Measurements from ENCODE around the gene MTHFD1L. TPM values are rescaled to one million over a fixed set of nuclear protein-coding genes. Genes with fewer than 3 reads are reported as not detected.
"Not testable (repeated sequence)": the region's sequence is repeated elsewhere in the genome, so short reads cannot be mapped to it uniquely, and the experiment has no call there.

MTHFD1L gene
- total RNA-seq, 3 donors from 2014 or later: 3.5 to 15.1 (median 11.0) TPM

DNA sequence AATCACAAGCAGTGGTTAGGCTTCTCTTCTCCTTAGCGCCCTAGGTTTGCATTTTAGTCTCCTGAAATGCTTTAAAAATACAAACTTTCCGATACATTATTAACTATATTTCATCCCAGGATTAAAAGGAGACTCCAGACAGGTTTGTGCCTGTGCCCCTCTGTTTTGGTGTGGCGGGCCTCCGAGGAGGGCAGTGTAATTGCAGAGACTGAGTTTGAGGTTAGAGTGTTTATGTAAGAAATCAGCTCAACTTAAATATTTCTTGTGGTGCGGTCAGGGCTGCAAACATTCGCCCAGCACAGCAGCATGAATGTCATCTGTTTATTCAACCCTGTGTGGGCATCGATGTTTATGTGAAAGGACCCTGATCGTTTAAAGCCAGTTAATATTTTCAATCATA, 243.9 kb downstream of the MTHFD1L start:
- intact Hi-C loops (cut with DNase I; ENCODE audit: low total_unique reads): no loop called here
- Histone ChIP-seq H3K9me3 (no peaks in the 10 kb centered on the region), H3K27ac (no peak overlapping the region), H3K27me3 (no peaks in the 10 kb centered on the region), H3K36me3 (no peaks in the 10 kb centered on the region), H3K4me1 (no peaks in the 10 kb centered on the region), H3K4me3 (no peak overlapping the region)
- TF ChIP-seq, protein P1, sequence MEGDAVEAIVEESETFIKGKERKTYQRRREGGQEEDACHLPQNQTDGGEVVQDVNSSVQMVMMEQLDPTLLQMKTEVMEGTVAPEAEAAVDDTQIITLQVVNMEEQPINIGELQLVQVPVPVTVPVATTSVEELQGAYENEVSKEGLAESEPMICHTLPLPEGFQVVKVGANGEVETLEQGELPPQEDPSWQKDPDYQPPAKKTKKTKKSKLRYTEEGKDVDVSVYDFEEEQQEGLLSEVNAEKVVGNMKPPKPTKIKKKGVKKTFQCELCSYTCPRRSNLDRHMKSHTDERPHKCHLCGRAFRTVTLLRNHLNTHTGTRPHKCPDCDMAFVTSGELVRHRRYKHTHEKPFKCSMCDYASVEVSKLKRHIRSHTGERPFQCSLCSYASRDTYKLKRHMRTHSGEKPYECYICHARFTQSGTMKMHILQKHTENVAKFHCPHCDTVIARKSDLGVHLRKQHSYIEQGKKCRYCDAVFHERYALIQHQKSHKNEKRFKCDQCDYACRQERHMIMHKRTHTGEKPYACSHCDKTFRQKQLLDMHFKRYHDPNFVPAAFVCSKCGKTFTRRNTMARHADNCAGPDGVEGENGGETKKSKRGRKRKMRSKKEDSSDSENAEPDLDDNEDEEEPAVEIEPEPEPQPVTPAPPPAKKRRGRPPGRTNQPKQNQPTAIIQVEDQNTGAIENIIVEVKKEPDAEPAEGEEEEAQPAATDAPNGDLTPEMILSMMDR (IDR thresholded peaks at IDR 0.05): no peak
- TF ChIP-seq POLR2AphosphoS5 (IDR thresholded peaks at IDR 0.05) (no peak), POLR2A (IDR thresholded peaks at IDR 0.05) (no peak)
- no peak for DNase-seq (ENCODE audit: low spot score in 2 of 2)

DNA sequence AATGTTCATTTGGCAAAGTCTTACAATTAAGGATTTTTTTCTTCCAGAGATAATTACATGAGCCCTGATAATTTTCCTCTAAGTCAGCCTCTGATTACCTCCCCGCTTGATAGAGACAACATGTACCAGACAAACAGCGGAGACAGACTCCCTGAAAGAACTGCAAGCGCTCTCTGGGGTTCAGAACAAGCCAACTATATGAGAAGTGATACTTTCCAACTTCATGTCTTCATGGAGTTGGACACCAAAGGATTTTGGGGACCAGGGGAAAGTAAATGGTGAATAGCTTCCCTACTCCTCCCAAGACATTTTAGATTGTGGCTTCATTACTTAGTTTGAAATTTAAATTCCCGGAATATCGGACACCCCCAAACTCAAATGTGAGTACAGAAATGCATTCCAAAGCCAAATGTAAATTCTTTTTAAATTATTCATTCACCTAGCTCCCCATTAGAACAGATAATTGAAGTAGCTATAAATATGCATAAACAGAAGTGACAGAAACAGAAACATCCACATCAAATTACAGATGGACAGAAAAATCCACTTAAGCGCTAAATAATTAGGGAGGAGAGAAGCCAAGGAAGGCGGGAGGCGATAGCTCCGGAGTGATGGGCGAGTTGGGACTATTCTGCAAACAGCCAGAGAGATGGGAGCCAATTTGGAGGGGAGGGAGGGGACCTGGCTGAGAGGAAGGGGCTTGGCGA, 244.5 kb downstream of the MTHFD1L start:
- H3K36me3 ChIP-seq: no peaks in the 10 kb centered on the region
- intact Hi-C loops (cut with DNase I; ENCODE audit: low total_unique reads): loop anchor here (2.0 kb wide), 1 partner anchor 65 kb away; no protein-coding TSS in a partner anchor
- H3K27ac ChIP-seq: no peak overlapping the region
- H3K4me1 ChIP-seq: no peaks in the 10 kb centered on the region
- DNase-seq (ENCODE audit: low spot score in 2 of 2): no peak
- no peak for TF ChIP-seq POLR2AphosphoS5 (IDR thresholded peaks at IDR 0.05)
- TF ChIP-seq, protein P1 (IDR thresholded peaks at IDR 0.05): no peak
- no peak for TF ChIP-seq POLR2A (IDR thresholded peaks at IDR 0.05)
- no peak overlapping the region for H3K4me3 ChIP-seq
- H3K9me3 ChIP-seq: no peaks in the 10 kb centered on the region
- H3K27me3 ChIP-seq: no peaks in the 10 kb centered on the region

DNA sequence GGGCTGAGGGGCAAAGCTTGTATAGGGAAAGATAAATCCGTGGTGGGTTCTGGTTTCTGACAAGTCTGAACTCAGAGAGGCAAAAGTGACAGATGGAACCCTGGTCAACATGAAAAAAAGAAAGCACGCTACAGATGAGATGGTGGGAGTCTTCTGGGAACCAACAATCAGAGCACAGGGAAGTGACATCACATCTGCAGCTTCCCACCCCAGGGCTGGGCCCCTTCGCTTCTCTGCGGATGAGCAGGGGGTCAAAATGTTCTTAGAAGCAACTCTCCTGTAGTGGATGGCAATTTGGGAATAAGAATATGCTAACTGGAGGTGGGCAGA, 245.0 kb downstream of the MTHFD1L start:
- Histone ChIP-seq H3K9me3 (no peaks in the 10 kb centered on the region), H3K36me3 (no peaks in the 10 kb centered on the region), H3K27ac (no peak overlapping the region), H3K27me3 (no peaks in the 10 kb centered on the region), H3K4me1 (no peaks in the 10 kb centered on the region), H3K4me3 (no peak overlapping the region)
- no peak for DNase-seq (ENCODE audit: low spot score in 2 of 2)
- TF ChIP-seq, protein P1 (IDR thresholded peaks at IDR 0.05): no peak
- no peak for TF ChIP-seq POLR2A (IDR thresholded peaks at IDR 0.05)
- no peak for TF ChIP-seq POLR2AphosphoS5 (IDR thresholded peaks at IDR 0.05)
- intact Hi-C loops (cut with DNase I; ENCODE audit: low total_unique reads): loop anchor here (2.0 kb wide), 1 partner anchor 66 kb away; no protein-coding TSS in a partner anchor

DNA sequence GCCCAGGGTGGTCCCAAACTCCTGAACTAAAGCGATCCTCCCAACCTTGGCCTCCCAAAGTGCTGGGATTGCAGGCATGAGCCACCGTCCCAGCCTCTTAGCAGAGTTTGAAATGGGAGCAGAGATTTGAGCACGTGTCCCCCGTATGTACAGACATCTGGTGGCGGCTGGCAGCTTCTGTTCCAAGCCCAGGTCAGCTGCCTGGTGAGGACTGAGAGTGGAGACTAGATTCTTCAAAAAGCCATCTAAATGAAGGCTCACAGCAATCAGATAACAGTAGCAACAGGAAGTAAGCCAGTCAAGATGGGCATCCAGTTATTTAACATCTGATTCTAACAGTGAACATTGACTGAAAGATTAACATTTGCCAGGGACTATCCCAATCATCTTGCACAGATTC, 246.2 kb downstream of the MTHFD1L start:
- Histone ChIP-seq H3K4me1 (no peaks in the 10 kb centered on the region), H3K4me3 (no peak overlapping the region), H3K36me3 (no peaks in the 10 kb centered on the region), H3K27ac (no peak overlapping the region), H3K27me3 (no peaks in the 10 kb centered on the region), H3K9me3 (no peaks in the 10 kb centered on the region)
- TF ChIP-seq POLR2AphosphoS5 (IDR thresholded peaks at IDR 0.05) (no peak), POLR2A (IDR thresholded peaks at IDR 0.05) (no peak)
- TF ChIP-seq, protein P1 (IDR thresholded peaks at IDR 0.05): no peak
- DNase-seq (ENCODE audit: low spot score in 2 of 2): no peak
- intact Hi-C loops (cut with DNase I; ENCODE audit: low total_unique reads): loop anchor here (2.0 kb wide), 1 partner anchor 67 kb away; no protein-coding TSS in a partner anchor

DNA sequence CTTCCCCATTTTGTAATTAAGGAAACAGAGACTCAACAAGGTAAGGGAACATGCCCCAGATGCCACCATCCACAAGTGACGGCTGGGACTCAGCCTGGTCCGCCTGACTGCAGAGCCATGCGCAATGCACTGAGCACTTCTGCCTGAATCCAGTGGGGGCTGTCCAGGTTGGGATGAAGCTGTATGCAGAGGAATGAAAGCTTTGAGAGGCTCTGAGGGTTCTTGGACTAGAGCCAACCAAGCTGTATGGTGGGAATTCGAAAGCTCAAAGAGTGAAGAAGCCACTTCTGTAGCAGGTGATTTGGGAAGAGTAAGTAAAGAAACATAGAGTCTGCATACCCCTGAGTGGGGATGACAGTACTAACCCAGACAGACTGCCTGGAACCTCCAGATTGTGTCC, 246.6 kb downstream of the MTHFD1L start:
- Histone ChIP-seq H3K36me3 (no peaks in the 10 kb centered on the region), H3K4me1 (no peaks in the 10 kb centered on the region), H3K9me3 (no peaks in the 10 kb centered on the region), H3K27me3 (no peaks in the 10 kb centered on the region), H3K27ac (no peak overlapping the region), H3K4me3 (no peak overlapping the region)
- TF ChIP-seq, protein P1 (IDR thresholded peaks at IDR 0.05): no peak
- TF ChIP-seq POLR2A (IDR thresholded peaks at IDR 0.05) (no peak), POLR2AphosphoS5 (IDR thresholded peaks at IDR 0.05) (no peak)
- intact Hi-C loops (cut with DNase I; ENCODE audit: low total_unique reads): no loop called here
- DNase-seq (ENCODE audit: low spot score in 2 of 2): no peak

DNA sequence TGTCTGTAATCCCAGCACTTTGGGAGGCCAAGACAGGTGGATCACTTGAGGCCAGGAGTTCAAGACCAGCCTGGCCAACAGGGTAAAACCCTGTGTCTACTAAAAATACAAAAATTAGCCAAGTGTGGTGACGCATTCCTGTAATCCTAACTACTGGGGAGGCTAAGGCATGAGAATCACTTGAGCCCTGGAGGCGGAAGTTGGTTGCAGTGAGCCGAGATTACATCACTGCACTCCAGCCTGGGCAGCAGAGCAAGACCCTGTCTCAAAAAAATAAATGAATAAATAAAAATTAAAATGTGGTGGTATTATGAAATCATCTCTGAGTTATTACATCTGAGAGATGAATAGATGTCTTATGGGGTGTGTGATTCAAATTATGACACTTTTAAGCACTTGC, 247.4 kb downstream of the MTHFD1L start:
- H3K4me3 ChIP-seq; H3K27me3 ChIP-seq; H3K9me3 ChIP-seq; DNase-seq (ENCODE audit: low spot score in 2 of 2); H3K36me3 ChIP-seq; intact Hi-C loops (cut with DNase I; ENCODE audit: low total_unique reads); H3K27ac ChIP-seq; H3K4me1 ChIP-seq: not testable (repeated sequence)
